ENCODE measurements around the gene GDPD5.

The GDPD5 gene

DNA sequence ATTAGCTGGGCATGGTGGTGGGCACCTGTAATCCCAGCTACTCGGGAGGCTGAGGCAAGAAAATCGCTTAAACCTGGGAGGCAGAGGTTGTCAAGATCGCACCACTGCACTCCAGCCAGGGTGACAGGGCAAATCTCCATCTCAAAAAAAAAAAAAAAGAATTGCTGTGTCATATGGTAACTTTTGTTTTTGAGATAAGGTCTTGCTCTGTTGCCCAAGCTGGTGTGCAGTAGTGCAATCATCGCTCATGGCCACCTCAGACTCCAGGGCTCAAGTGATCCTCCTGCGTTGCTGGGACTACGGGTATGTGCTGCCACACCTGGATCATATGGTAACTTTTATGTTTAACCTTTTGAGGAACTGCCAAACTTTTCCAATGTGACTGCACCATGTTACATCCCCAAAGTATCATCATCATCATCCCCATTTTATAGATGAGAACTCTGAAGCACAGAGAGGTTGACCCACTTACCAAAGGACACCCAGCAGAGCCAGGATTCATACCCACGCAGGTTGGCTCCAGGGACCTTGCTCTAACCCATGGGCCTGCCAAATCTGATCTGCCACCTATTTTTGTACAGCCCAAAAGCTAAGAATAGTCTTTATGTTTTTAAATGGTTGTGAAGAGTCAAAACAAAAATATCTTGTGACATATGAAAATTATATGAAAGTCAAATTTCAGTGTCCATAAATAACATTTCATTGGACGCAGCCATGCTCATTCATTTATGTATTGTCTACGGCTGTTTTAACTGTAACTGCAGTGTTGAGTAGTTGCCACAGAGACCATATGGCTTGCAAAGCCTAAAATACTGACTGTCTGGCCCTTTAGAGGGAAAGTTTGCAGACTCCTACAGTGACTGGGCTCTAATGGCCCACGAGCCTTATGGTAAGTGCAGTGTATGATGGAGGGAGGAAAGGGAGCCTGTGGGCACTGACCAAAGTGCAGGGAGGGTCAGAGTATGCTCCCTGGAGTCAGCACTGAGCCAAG is 45.3 kb downstream of the GDPD5 start:
- H3K36me3 ChIP-seq (ENCODE audit: low read length) = no peaks in the 10 kb centered on the region
- no peaks in the 10 kb centered on the region for H4K20me1 ChIP-seq (ENCODE audit: low read depth, low read length)
- H2AFZ ChIP-seq (ENCODE audit: low read depth, low read length, severe bottlenecking) = no peak overlapping the region
- no peak overlapping the region for H3K4me3 ChIP-seq (ENCODE audit: insufficient read depth, low read length, poor library complexity, severe bottlenecking)
- no peaks in the 10 kb centered on the region for H3K9me2 ChIP-seq (replicated peaks; ENCODE audit: insufficient read depth, low read length)
- H3K27me3 ChIP-seq (ENCODE audit: low read length) = no peaks in the 10 kb centered on the region
- no peaks in the 10 kb centered on the region for H3K79me2 ChIP-seq (ENCODE audit: insufficient read depth, low read length)
- no peaks in the 10 kb centered on the region for H3F3A ChIP-seq (ENCODE audit: insufficient read depth)
- no peak overlapping the region for H3K27ac ChIP-seq (ENCODE audit: low read depth, low read length)
- TF ChIP-seq EZH2phosphoT487 (conservative IDR thresholded peaks at IDR 0.05; ENCODE audit: low read length) = no peak
- TF ChIP-seq, protein P1, sequence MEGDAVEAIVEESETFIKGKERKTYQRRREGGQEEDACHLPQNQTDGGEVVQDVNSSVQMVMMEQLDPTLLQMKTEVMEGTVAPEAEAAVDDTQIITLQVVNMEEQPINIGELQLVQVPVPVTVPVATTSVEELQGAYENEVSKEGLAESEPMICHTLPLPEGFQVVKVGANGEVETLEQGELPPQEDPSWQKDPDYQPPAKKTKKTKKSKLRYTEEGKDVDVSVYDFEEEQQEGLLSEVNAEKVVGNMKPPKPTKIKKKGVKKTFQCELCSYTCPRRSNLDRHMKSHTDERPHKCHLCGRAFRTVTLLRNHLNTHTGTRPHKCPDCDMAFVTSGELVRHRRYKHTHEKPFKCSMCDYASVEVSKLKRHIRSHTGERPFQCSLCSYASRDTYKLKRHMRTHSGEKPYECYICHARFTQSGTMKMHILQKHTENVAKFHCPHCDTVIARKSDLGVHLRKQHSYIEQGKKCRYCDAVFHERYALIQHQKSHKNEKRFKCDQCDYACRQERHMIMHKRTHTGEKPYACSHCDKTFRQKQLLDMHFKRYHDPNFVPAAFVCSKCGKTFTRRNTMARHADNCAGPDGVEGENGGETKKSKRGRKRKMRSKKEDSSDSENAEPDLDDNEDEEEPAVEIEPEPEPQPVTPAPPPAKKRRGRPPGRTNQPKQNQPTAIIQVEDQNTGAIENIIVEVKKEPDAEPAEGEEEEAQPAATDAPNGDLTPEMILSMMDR (IDR thresholded peaks at IDR 0.05; ENCODE audit: insufficient read depth, low read length, poor library complexity, severe bottlenecking) = no peak
- no peak overlapping the region for H3K4me2 ChIP-seq (ENCODE audit: low read depth, low read length, poor library complexity, severe bottlenecking)
- no peak overlapping the region for H3K9ac ChIP-seq (ENCODE audit: low read length)
- no peaks in the 10 kb centered on the region for H3K9me3 ChIP-seq (ENCODE audit: insufficient read depth, low read length)

DNA sequence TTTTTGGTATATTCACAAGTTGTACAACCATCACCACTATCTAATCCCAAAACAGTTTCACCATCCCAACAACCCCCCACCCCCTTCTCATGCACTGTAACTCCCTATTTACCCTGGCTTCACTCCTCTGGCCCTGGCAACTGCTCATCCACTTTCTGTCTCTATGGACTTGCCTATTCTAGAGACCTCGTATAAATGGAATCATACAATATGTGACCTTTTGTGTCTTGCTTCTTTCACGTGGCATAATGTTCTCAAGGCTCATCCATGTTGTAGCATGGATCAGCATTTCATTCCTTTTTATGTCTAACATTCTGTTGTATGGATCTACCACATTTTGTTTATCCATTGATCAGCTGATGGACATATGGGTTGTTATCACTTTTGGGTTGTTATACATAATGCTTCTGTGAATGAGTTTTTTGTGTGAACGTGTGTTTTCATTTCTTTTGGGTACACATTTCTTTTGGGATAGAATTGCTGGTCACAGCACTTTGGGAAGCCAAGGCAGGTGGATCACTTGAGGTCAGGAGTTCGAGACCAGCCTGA is 46.1 kb downstream of the GDPD5 start:
- H3F3A ChIP-seq (ENCODE audit: insufficient read depth) = no peaks in the 10 kb centered on the region
- no peak overlapping the region for H2AFZ ChIP-seq (ENCODE audit: low read depth, low read length, severe bottlenecking)
- H4K20me1 ChIP-seq (ENCODE audit: low read depth, low read length) = no peaks in the 10 kb centered on the region
- no peaks in the 10 kb centered on the region for H3K27me3 ChIP-seq (ENCODE audit: low read length)
- H3K36me3 ChIP-seq (ENCODE audit: low read length) = no peaks in the 10 kb centered on the region
- no peak for TF ChIP-seq EZH2phosphoT487 (conservative IDR thresholded peaks at IDR 0.05; ENCODE audit: low read length)
- TF ChIP-seq, protein P1 (IDR thresholded peaks at IDR 0.05; ENCODE audit: insufficient read depth, low read length, poor library complexity, severe bottlenecking) = no peak
- no peaks in the 10 kb centered on the region for H3K9me2 ChIP-seq (replicated peaks; ENCODE audit: insufficient read depth, low read length)
- H3K4me3 ChIP-seq (ENCODE audit: insufficient read depth, low read length, poor library complexity, severe bottlenecking) = no peak overlapping the region
- no peak overlapping the region for H3K4me2 ChIP-seq (ENCODE audit: low read depth, low read length, poor library complexity, severe bottlenecking)
- no peak overlapping the region for H3K27ac ChIP-seq (ENCODE audit: low read depth, low read length)
- H3K79me2 ChIP-seq (ENCODE audit: insufficient read depth, low read length) = no peaks in the 10 kb centered on the region
- no peaks in the 10 kb centered on the region for H3K9me3 ChIP-seq (ENCODE audit: insufficient read depth, low read length)
- no peak overlapping the region for H3K9ac ChIP-seq (ENCODE audit: low read length)

DNA sequence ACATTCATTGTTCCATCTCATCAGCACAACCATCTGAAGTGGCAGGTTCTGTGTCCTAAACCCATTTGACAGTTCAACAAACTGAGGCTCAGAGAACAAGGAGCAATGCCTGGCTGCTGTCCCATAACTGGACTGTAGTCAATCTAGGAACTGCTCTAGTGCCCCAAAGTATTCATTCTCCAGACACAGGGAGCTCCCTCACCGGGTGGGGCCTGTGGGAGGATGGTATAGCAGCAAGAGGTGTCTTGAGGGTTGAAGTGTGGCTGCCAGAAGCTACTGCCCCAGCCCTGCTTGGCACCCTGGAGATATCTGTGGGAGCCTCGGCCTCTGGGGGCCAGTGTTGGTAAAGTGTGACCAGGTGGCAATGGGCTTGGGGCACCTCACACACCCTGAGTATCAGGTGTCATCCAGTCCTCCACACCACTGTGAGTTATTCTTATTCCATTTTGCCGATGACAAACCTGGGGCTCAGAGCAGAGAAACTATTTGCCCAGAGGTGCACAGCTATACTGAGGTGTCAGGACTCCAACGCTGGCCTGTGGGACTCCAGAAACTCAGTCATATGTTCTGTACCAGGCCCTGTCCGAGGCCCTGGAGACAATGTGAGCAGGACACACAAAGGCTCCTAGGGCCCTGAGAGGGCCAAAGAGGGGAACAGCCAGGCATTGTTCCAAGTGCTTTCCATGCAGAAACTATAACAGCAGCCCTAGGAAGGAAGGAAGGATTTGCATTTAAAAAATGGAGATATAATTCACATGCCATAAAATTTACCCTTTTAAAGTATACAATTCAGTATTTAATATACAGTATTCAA is 46.8 kb downstream of the GDPD5 start:
- H3K9me2 ChIP-seq (replicated peaks; ENCODE audit: insufficient read depth, low read length) = no peaks in the 10 kb centered on the region
- H3K9me3 ChIP-seq (ENCODE audit: insufficient read depth, low read length) = no peaks in the 10 kb centered on the region
- H3K4me3 ChIP-seq (ENCODE audit: insufficient read depth, low read length, poor library complexity, severe bottlenecking) = no peak overlapping the region
- no peaks in the 10 kb centered on the region for H4K20me1 ChIP-seq (ENCODE audit: low read depth, low read length)
- H3K27me3 ChIP-seq (ENCODE audit: low read length) = no peaks in the 10 kb centered on the region
- no peak overlapping the region for H3K27ac ChIP-seq (ENCODE audit: low read depth, low read length)
- H3K36me3 ChIP-seq (ENCODE audit: low read length) = no peaks in the 10 kb centered on the region
- H2AFZ ChIP-seq (ENCODE audit: low read depth, low read length, severe bottlenecking) = no peak overlapping the region
- H3K4me2 ChIP-seq (ENCODE audit: low read depth, low read length, poor library complexity, severe bottlenecking) = no peak overlapping the region
- TF ChIP-seq, protein P1 (IDR thresholded peaks at IDR 0.05; ENCODE audit: insufficient read depth, low read length, poor library complexity, severe bottlenecking) = no peak
- no peak for TF ChIP-seq EZH2phosphoT487 (conservative IDR thresholded peaks at IDR 0.05; ENCODE audit: low read length)
- H3F3A ChIP-seq (ENCODE audit: insufficient read depth) = no peaks in the 10 kb centered on the region
- H3K9ac ChIP-seq (ENCODE audit: low read length) = no peak overlapping the region
- no peaks in the 10 kb centered on the region for H3K79me2 ChIP-seq (ENCODE audit: insufficient read depth, low read length)
